Breast epithelium (tissue), 4 donors: ENCODE measurements around the gene ANO3. TPM values are rescaled to one million over a fixed set of nuclear protein-coding genes. Genes with fewer than 3 reads are reported as not detected.
"Not testable (repeated sequence)": the region's sequence is repeated elsewhere in the genome, so short reads cannot be mapped to it uniquely, and the experiment has no call there.

ENCODE experiments used
- DNase-seq, 2 donors: peaks; one replicate each; pipeline ENCODE4 v3.0.0-alpha.2; 2019; ENCODE audit warnings: low spot score in 2 of 2
- H3K27ac ChIP-seq, 2 donors: fragments of 200-600 bp; sonication (generic) in 1 of 2; one replicate each; pipeline ENCODE4 v1.5.1; 2016 to 2019; ENCODE audit warnings: mild to moderate bottlenecking in 1 of 2
- H3K27me3 ChIP-seq, 2 donors: fragments of 200-600 bp; sonication (generic) in 1 of 2; one replicate each; pipeline versions ENCODE4 v1.5.1 to v1.6.0; 2017 to 2019; ENCODE audit warnings: control low read depth in 1 of 2, mild to moderate bottlenecking in 1 of 2
- H3K36me3 ChIP-seq: fragments of 200-600 bp; one replicate; pipeline ENCODE4 v1.5.1; 2019
- H3K4me1 ChIP-seq, 2 donors: fragments of 200-600 bp; sonication (generic); one replicate each; pipeline ENCODE4 v1.5.1; 2016 to 2019; ENCODE audit warnings: control low read depth in 1 of 2
- H3K4me3 ChIP-seq, 3 donors: fragments of 200-600 bp; sonication (generic); 1 replicate in 2 of 3; 2 replicates in 1 of 3; pipeline ENCODE4 v1.5.1; 2016 to 2019; ENCODE audit warnings: mild to moderate bottlenecking in 3 of 3, moderate library complexity in 2 of 3
- H3K9me3 ChIP-seq, 2 donors: fragments of 200-600 bp; sonication (generic) in 1 of 2; one replicate each; pipeline ENCODE4 v1.5.1; 2016 to 2019; ENCODE audit warnings: control low read depth in 1 of 2
- CTCF ChIP-seq, 3 donors: fragments of 450-650 bp; IDR thresholded peaks; one replicate each; pipeline ENCODE4 v1.5.1; 2016 to 2017; ENCODE audit warnings: antibody characterized with exemption in 3 of 3, mild to moderate bottlenecking in 3 of 3, moderate library complexity in 3 of 3
- POLR2A ChIP-seq: fragments of 450-650 bp; IDR thresholded peaks from one replicate; pipeline ENCODE4 v1.6.1; 2016; ENCODE audit warnings: antibody characterized with exemption, mild to moderate bottlenecking, moderate library complexity
- POLR2AphosphoS5 ChIP-seq, 3 donors: sonication (generic); formaldehyde crosslinking; IDR thresholded peaks; one replicate each; pipeline ENCODE4 v1.6.1; 2017; ENCODE audit warnings: antibody characterized with exemption in 3 of 3
- intact Hi-C: fragments of 100-400 bp; cut with DNase I; formaldehyde crosslinking; loops from one replicate; pipeline ENCODE4 v1.15.1; 2023; ENCODE audit warnings: low total_unique reads
- total RNA-seq, 3 donors: library from RNA; depleted of rRNA; stranded (reverse); fragments of >200 nt; gene quantifications; one replicate each; pipeline ENCODE4 v1.1.0, GENCODE V29; 2016

ANO3 gene
- total RNA-seq, 3 donors from 2014 or later, result 0.29 to 9.0 (median 0.66) TPM

- no peaks in the 10 kb centered on the region for H3K4me1 ChIP-seq
- TF ChIP-seq CTCF (IDR thresholded peaks at IDR 0.05) (no peak), POLR2AphosphoS5 (IDR thresholded peaks at IDR 0.05) (no peak)
- H3K27ac ChIP-seq, result no peak overlapping the region
- H3K36me3 ChIP-seq, result no peaks in the 10 kb centered on the region
- no peaks in the 10 kb centered on the region for H3K9me3 ChIP-seq
- DNase-seq, result no peak
- intact Hi-C loops, result no loop called here
- no peaks in the 10 kb centered on the region for H3K27me3 ChIP-seq
- H3K4me3 ChIP-seq, result no peak overlapping the region
Measured at GRCh38 chr11:26632691-26633159, 300.8 kb downstream of the ANO3 start.

GRCh38 chr11:26643314-26643713, 311.4 kb downstream of the ANO3 start:
- H3K27ac ChIP-seq, H3K4me3 ChIP-seq, H3K27me3 ChIP-seq, H3K36me3 ChIP-seq, H3K4me1 ChIP-seq, DNase-seq, H3K9me3 ChIP-seq, intact Hi-C loops: not testable (repeated sequence)

GRCh38 chr11:26649884-26650283, 318.0 kb downstream of the ANO3 start:
- TF ChIP-seq POLR2A (no peak), CTCF (IDR thresholded peaks at IDR 0.05) (peak; percentile 43 to 61 (median 55)), POLR2AphosphoS5 (IDR thresholded peaks at IDR 0.05) (no peak)
- Histone ChIP-seq H3K4me1 (no peaks in the 10 kb centered on the region), H3K27ac (no peak overlapping the region), H3K9me3 (no peaks in the 10 kb centered on the region), H3K36me3 (no peaks in the 10 kb centered on the region), H3K27me3 (no peaks in the 10 kb centered on the region), H3K4me3 (no peak overlapping the region)
- intact Hi-C loops, result no loop called here
- DNase-seq, result peak in 1 of 2 donors; percentile 39

- intact Hi-C loops, result no loop called here
- DNase-seq, result no peak
- TF ChIP-seq POLR2AphosphoS5 (IDR thresholded peaks at IDR 0.05), result no peak
- no peak for TF ChIP-seq POLR2A
- no peak for TF ChIP-seq CTCF (IDR thresholded peaks at IDR 0.05)
- Histone ChIP-seq H3K4me1 (no peaks in the 10 kb centered on the region), H3K27me3 (no peaks in the 10 kb centered on the region), H3K4me3 (no peak overlapping the region), H3K9me3 (no peaks in the 10 kb centered on the region), H3K36me3 (no peaks in the 10 kb centered on the region), H3K27ac (no peak overlapping the region)
Measured at GRCh38 chr11:26651916-26652315, 320.0 kb downstream of the ANO3 start.

GRCh38 chr11:26655287-26655686, 323.4 kb downstream of the ANO3 start:
- no peaks in the 10 kb centered on the region for H3K4me1 ChIP-seq
- no peaks in the 10 kb centered on the region for H3K36me3 ChIP-seq
- H3K27ac ChIP-seq, result no peak overlapping the region
- H3K27me3 ChIP-seq, result no peaks in the 10 kb centered on the region
- intact Hi-C loops, result no loop called here
- no peak for DNase-seq
- H3K4me3 ChIP-seq, result no peak overlapping the region
- no peak for TF ChIP-seq CTCF (IDR thresholded peaks at IDR 0.05)
- TF ChIP-seq POLR2AphosphoS5 (IDR thresholded peaks at IDR 0.05), result no peak
- TF ChIP-seq POLR2A, result no peak
- no peaks in the 10 kb centered on the region for H3K9me3 ChIP-seq

- no peaks in the 10 kb centered on the region for H3K36me3 ChIP-seq
- TF ChIP-seq POLR2A (no peak), POLR2AphosphoS5 (IDR thresholded peaks at IDR 0.05) (no peak), CTCF (IDR thresholded peaks at IDR 0.05) (no peak)
- intact Hi-C loops, result loop anchor here (2.0 kb wide), 1 partner anchor 16 kb away; no protein-coding TSS in a partner anchor
- H3K9me3 ChIP-seq, result no peaks in the 10 kb centered on the region
- H3K27me3 ChIP-seq, result no peaks in the 10 kb centered on the region
- no peak for DNase-seq
- no peak overlapping the region for H3K27ac ChIP-seq
- H3K4me1 ChIP-seq, result no peaks in the 10 kb centered on the region
- no peak overlapping the region for H3K4me3 ChIP-seq
Measured at GRCh38 chr11:26662916-26663315, 331.0 kb downstream of the ANO3 start.
